ENCODE data around the gene IP6K1. TPM values are rescaled to one million over a fixed set of nuclear protein-coding genes. Genes with fewer than 3 reads are reported as not detected.
A peak's percentile ranks its signal among the peaks of the same experiment; 100 is the strongest.
"Not testable (repeated sequence)": the region's sequence is repeated elsewhere in the genome, so short reads cannot be mapped to it uniquely, and the experiment has no call there.

IP6K1 gene
- total RNA-seq, 1 donor, result 48.5 TPM

DNA sequence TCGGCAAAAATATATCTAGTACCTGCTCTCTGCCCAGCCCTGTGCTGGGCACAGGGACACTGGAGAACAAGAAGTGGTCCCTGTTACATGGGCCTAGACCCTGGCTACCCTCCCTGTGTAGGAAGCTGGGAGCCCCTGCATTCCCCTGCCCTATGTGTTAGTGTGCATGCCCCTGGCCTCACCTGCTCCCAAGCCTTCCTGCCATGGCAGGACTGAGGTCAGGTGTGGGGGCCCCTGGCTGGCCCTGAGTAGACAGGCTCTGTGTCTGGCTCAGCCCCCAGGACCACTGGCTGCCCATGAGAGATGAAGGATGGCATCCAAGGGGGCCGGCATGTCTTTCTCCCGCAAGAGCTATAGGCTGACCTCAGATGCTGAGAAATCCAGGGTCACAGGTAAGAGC is 95.5 kb downstream of the IP6K1 start:
- not testable (repeated sequence) for H3K27ac ChIP-seq (ENCODE audit: low read depth, low read length); H3K36me3 ChIP-seq (ENCODE audit: insufficient read depth, low read length); H3K9me3 ChIP-seq (ENCODE audit: low read depth, low read length); H3K4me3 ChIP-seq (ENCODE audit: insufficient read depth, low read length); H3K27me3 ChIP-seq (ENCODE audit: insufficient read depth, low read length); H4K20me1 ChIP-seq (ENCODE audit: insufficient read depth, low read length); H2AFZ ChIP-seq (ENCODE audit: low read length); DNase-seq (ENCODE audit: insufficient read length, low spot score, missing footprints)
- Histone ChIP-seq H3K79me2 (ENCODE audit: insufficient read depth, low read length) (peaks cover 35% of the 10 kb centered on the region), H3K4me2 (ENCODE audit: insufficient read depth, low read length) (peak overlapping the region; percentile 88), H3K4me1 (ENCODE audit: insufficient read depth, low read length) (peaks cover 11% of the 10 kb centered on the region)

DNA sequence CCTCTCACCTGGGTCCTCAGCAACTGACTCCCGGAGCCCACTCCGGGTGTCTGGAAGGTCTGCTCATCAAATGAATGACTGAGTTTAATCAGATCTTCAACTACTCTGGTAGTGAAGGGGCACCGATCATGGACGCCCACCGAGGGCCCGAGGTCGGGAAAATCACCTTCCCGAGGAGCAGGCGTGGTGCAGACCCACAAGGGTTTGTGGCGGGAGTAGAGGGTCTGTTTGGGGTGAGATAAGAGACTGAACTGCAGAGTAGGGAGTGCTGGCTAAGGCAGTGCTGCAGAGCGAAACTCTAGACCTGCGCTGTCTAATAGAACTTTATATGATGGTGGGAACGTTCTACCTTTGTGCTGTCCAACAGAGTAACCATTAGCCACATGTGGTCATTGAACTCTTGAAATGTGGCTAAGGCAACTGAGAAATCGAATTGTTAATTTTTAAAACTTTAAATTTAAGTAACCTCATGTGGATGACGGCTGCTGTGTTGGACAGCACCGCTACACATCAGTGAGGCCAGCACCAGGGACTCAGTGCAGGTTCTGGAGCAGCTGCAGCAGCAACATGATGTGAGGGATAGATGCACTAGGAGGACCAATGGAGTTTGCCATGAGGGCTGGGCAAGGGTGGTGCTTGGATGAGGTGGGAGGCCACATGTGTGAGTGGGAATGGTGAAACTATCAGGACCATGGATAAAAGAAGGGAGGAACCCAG is 96.3 kb downstream of the IP6K1 start:
- peaks cover 11% of the 10 kb centered on the region for H3K4me1 ChIP-seq (ENCODE audit: insufficient read depth, low read length)
- not testable (repeated sequence) for H3K9me3 ChIP-seq (ENCODE audit: low read depth, low read length); DNase-seq (ENCODE audit: insufficient read length, low spot score, missing footprints); H3K27me3 ChIP-seq (ENCODE audit: insufficient read depth, low read length); H4K20me1 ChIP-seq (ENCODE audit: insufficient read depth, low read length); H3K36me3 ChIP-seq (ENCODE audit: insufficient read depth, low read length)
- H2AFZ ChIP-seq (ENCODE audit: low read length), result peak overlapping the region; percentile 97
- H3K27ac ChIP-seq (ENCODE audit: low read depth, low read length), result peak overlapping the region; percentile 71
- H3K4me2 ChIP-seq (ENCODE audit: insufficient read depth, low read length), result peak overlapping the region; percentile 88
- peak overlapping the region; percentile 98 for H3K4me3 ChIP-seq (ENCODE audit: insufficient read depth, low read length)
- peaks cover 35% of the 10 kb centered on the region for H3K79me2 ChIP-seq (ENCODE audit: insufficient read depth, low read length)

DNA sequence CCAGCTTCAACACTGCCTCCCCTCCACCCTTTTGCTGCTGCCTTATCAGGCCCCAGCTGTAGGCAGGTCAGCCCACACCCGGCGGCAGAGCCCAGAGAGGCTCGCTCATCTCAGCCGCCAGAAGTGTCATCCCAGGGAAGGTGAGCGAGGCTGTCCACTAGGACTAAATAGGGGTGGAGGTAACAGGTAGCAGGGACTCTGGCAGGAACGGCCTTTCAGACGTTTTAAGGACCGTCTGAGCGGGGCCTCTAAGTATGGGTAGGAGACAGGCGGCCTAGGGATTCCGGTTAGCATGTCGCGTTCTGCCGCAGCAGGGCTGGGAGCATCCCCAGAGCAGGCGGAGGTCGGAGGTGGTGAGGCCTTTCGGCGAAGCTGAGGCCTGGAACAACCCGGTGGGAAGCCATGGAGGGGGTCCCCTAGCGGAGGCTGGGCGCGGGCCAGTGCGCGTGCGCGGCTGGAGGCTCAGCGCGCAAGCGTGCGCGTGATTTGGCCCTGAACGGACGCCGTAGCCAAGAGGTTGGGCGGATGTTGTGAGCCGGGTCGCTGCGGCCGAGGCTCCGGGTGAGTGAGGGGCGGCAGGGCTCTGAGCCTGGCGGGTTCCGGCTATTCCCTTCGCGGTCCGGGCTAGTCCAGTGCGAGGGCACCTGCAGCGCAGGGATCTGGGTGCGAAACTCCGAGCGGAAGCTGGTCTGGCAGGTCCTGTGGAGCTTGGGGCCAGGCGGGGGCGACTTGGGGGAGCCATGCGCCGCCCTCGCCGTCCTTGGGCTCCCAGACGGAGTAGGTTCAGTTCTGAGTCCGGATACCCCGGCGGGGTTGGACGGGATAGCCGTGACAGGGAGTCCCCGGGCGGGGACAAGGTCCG is 97.1 kb downstream of the IP6K1 start, which contains the start of the genes MST1 and RNF123:
Gene MST1, minus strand, starts transcription at position 429 of the 862 bp plus-strand sequence. CDS start 783 bp downstream, outside the sequence.
Gene RNF123, plus strand, starts transcription at position 512 of the 862 bp plus-strand sequence. CDS start 1,609 bp downstream, outside the sequence.
- peaks cover 4% of the 10 kb centered on the region for H4K20me1 ChIP-seq (ENCODE audit: insufficient read depth, low read length)
- H3K4me2 ChIP-seq (ENCODE audit: insufficient read depth, low read length), result peak within 1 kb of the TSS; percentile 88
- TF ChIP-seq, protein P1, sequence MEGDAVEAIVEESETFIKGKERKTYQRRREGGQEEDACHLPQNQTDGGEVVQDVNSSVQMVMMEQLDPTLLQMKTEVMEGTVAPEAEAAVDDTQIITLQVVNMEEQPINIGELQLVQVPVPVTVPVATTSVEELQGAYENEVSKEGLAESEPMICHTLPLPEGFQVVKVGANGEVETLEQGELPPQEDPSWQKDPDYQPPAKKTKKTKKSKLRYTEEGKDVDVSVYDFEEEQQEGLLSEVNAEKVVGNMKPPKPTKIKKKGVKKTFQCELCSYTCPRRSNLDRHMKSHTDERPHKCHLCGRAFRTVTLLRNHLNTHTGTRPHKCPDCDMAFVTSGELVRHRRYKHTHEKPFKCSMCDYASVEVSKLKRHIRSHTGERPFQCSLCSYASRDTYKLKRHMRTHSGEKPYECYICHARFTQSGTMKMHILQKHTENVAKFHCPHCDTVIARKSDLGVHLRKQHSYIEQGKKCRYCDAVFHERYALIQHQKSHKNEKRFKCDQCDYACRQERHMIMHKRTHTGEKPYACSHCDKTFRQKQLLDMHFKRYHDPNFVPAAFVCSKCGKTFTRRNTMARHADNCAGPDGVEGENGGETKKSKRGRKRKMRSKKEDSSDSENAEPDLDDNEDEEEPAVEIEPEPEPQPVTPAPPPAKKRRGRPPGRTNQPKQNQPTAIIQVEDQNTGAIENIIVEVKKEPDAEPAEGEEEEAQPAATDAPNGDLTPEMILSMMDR (IDR thresholded peaks at IDR 0.05; ENCODE audit: extremely low read depth, low read depth, low read length), result peak; percentile 28
- H3K79me2 ChIP-seq (ENCODE audit: insufficient read depth, low read length), result peaks cover 32% of the 10 kb centered on the region
- no peaks in the 10 kb centered on the region for H3K27me3 ChIP-seq (ENCODE audit: insufficient read depth, low read length)
- no peaks in the 10 kb centered on the region for H3K9me3 ChIP-seq (ENCODE audit: low read depth, low read length)
- H3K4me3 ChIP-seq (ENCODE audit: insufficient read depth, low read length), result peak within 1 kb of the TSS; percentile 98
- peaks cover 11% of the 10 kb centered on the region for H3K4me1 ChIP-seq (ENCODE audit: insufficient read depth, low read length)
- no peaks in the 10 kb centered on the region for H3K36me3 ChIP-seq (ENCODE audit: insufficient read depth, low read length)
- H2AFZ ChIP-seq (ENCODE audit: low read length), result peak within 1 kb of the TSS; percentile 97
- peak within 1 kb of the TSS; percentile 71 for H3K27ac ChIP-seq (ENCODE audit: low read depth, low read length)
- DNase-seq (ENCODE audit: insufficient read length, low spot score, missing footprints), result peak; percentile 98

DNA sequence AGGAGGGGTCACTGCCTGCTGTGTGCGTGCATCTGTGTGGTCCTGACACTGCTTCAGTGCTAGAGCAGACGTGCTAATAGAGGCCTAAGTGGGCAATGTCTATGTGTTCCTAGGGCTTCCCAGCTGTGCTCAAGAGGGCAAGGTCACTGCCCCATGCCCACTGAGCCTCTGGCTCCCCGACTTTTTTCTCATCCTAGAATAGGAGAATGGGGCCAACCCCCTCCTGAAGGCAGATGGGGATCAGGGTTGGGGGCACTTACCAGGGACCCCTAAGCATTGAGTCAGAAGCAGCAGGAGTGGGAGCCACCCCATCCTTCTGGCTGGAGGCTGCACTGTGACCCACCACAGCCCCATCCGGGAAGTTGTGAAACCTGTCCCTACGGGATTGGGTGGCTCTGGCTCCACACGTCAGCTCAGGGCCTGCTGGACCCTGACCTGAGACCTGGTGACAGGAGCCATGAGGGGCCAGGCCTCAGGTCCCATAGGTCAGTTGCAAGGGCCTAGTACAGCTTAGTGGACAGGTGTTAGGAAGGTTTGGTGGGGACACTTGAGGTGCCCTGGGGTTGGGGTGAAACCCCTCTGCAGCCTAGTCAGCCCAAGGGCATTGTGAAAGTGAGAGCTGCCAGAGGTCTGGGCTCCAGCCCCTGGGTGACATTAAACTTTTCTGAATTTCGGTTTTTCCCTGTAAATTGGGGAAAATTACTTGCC is 97.8 kb downstream of the IP6K1 start:
- H3K4me3 ChIP-seq (ENCODE audit: insufficient read depth, low read length), result peak overlapping the region; percentile 98
- DNase-seq (ENCODE audit: insufficient read length, low spot score, missing footprints), result peak; percentile 52
- H2AFZ ChIP-seq (ENCODE audit: low read length); H3K9me3 ChIP-seq (ENCODE audit: low read depth, low read length); H3K36me3 ChIP-seq (ENCODE audit: insufficient read depth, low read length); H4K20me1 ChIP-seq (ENCODE audit: insufficient read depth, low read length); H3K27me3 ChIP-seq (ENCODE audit: insufficient read depth, low read length): not testable (repeated sequence)
- peak overlapping the region; percentile 71 for H3K27ac ChIP-seq (ENCODE audit: low read depth, low read length)
- H3K4me2 ChIP-seq (ENCODE audit: insufficient read depth, low read length), result peak overlapping the region; percentile 88
- peaks cover 27% of the 10 kb centered on the region for H3K79me2 ChIP-seq (ENCODE audit: insufficient read depth, low read length)
- H3K4me1 ChIP-seq (ENCODE audit: insufficient read depth, low read length), result peaks cover 11% of the 10 kb centered on the region

DNA sequence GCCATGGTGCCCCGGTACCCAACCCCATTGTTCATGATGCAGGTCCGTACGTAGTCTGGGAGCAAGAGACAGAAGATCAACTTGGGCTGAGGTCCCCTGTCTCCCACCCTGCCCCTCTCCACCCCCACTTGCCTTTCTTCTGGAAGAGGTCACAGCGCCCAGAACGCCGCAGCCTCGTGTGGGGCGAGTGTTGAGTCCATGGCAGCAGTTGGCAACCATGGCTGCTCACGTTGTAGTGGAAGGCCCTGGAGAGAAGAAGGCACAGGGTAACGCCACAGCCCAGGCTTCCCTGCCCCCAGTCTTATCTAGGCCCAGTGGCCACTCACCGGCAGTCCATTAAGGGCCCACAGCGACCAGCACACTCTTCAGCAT is 98.9 kb downstream of the IP6K1 start:
- Histone ChIP-seq H3K4me1 (ENCODE audit: insufficient read depth, low read length) (peaks cover 11% of the 10 kb centered on the region), H3K36me3 (ENCODE audit: insufficient read depth, low read length) (peaks cover 14% of the 10 kb centered on the region), H3K79me2 (ENCODE audit: insufficient read depth, low read length) (peaks cover 23% of the 10 kb centered on the region)
- H3K27ac ChIP-seq (ENCODE audit: low read depth, low read length); H3K27me3 ChIP-seq (ENCODE audit: insufficient read depth, low read length); H3K4me3 ChIP-seq (ENCODE audit: insufficient read depth, low read length); H3K4me2 ChIP-seq (ENCODE audit: insufficient read depth, low read length); H2AFZ ChIP-seq (ENCODE audit: low read length); DNase-seq (ENCODE audit: insufficient read length, low spot score, missing footprints); H3K9me3 ChIP-seq (ENCODE audit: low read depth, low read length); H4K20me1 ChIP-seq (ENCODE audit: insufficient read depth, low read length): not testable (repeated sequence)

DNA sequence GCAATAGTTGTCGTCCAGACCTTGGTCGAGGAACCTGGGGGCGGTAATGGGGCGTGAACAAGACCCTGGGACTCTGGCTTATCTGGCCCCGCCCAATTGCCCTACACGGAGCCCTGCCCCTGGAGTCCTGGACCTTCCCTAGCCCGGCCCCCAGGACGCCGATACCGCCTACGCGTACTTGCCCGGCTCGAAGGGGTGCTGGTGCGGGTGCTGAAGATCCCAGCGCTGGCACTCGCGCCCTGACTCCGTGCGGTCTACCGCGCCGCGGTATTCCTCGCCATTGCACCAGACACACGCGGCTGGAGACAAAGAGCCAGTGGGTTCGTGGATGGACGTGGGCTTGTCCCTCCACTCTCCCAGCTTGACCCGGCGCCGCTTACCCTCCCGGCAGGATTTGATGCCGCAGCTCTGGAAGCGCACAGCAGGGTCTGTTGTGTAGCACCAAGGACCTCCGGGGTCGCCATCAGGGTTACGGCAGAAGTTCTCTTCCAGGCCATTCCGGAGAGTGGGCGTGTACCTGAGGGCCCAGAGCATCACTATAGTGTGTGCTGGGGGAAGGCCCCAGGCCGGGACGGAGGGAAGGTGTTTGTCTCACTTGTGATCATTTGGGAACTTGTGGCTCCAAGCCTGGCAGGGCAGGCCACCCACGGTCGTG is 99.4 kb downstream of the IP6K1 start:
- not testable (repeated sequence) for H2AFZ ChIP-seq (ENCODE audit: low read length)
- peak overlapping the region; percentile 57 for H3K4me3 ChIP-seq (ENCODE audit: insufficient read depth, low read length)

DNA sequence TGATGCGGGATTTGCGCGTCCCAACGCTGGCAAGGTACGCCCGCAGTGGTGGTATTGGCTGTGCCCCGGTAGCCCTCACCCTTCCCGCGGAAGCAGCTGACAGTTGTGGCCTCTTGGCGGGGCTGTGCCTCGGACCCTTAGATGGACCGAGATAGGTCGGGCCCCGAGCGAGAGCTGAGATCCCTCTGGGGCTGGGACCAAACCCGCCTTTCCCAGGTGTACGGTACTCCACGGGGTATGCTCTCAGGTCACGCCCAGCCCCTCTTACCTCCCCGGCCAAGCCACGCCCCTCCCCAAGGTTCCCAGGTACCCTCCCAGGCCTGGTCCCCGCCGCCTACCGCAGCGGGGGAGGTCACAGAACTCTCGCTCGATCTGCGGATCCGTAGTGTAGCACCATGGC is 100.0 kb downstream of the IP6K1 start:
- H3K4me2 ChIP-seq (ENCODE audit: insufficient read depth, low read length), result peak overlapping the region; percentile 67

More for the DNA sequence above, 99.4 kb downstream of the IP6K1 start:
- H4K20me1 ChIP-seq (ENCODE audit: insufficient read depth, low read length); H3K27ac ChIP-seq (ENCODE audit: low read depth, low read length); H3K9me3 ChIP-seq (ENCODE audit: low read depth, low read length); H3K27me3 ChIP-seq (ENCODE audit: insufficient read depth, low read length): not testable (repeated sequence)
- peak overlapping the region; percentile 67 for H3K4me2 ChIP-seq (ENCODE audit: insufficient read depth, low read length)
- peaks cover 11% of the 10 kb centered on the region for H3K4me1 ChIP-seq (ENCODE audit: insufficient read depth, low read length)
- peaks cover 19% of the 10 kb centered on the region for H3K36me3 ChIP-seq (ENCODE audit: insufficient read depth, low read length)
- peak; percentile 71 for DNase-seq (ENCODE audit: insufficient read length, low spot score, missing footprints)
- H3K79me2 ChIP-seq (ENCODE audit: insufficient read depth, low read length), result peaks cover 23% of the 10 kb centered on the region

More for the DNA sequence above, 100.0 kb downstream of the IP6K1 start:
- Histone ChIP-seq H3K79me2 (ENCODE audit: insufficient read depth, low read length) (peaks cover 20% of the 10 kb centered on the region), H3K4me1 (ENCODE audit: insufficient read depth, low read length) (peaks cover 11% of the 10 kb centered on the region), H3K36me3 (ENCODE audit: insufficient read depth, low read length) (peaks cover 24% of the 10 kb centered on the region), H3K4me3 (ENCODE audit: insufficient read depth, low read length) (peak overlapping the region; percentile 57)
- DNase-seq (ENCODE audit: insufficient read length, low spot score, missing footprints), result peak; percentile 77
- H3K27ac ChIP-seq (ENCODE audit: low read depth, low read length); H4K20me1 ChIP-seq (ENCODE audit: insufficient read depth, low read length); H2AFZ ChIP-seq (ENCODE audit: low read length); H3K9me3 ChIP-seq (ENCODE audit: low read depth, low read length); H3K27me3 ChIP-seq (ENCODE audit: insufficient read depth, low read length): not testable (repeated sequence)

Measured in osteoblast (primary cell).